NCI-H748 (cell line): Measurements from ENCODE around the gene PKP2.

ENCODE experiments used
- DNase-seq: peaks from one replicate; lab custom pipeline; 2025; ENCODE audit not compliant: unreplicated experiment; lab: John Stamatoyannopoulos, UW

Gene PKP2

GRCh38 chr12:32756476-32757066, 140.0 kb downstream of the PKP2 start:
- DNase-seq, result no peak

GRCh38 chr12:32755654-32756475, 140.7 kb downstream of the PKP2 start, which contains the start of gene YARS2:
YARS2 (minus strand) TSS chr12:32755897; CDS start chr12:32755874, 23 bp downstream.
- DNase-seq, result peak; percentile 100

- peak; percentile 95 for DNase-seq
These were observed 141.4 kb downstream of the PKP2 start for GRCh38 chr12:32755051-32755653.

GRCh38 chr12:32754111-32754510, 142.5 kb downstream of the PKP2 start:
- no peak for DNase-seq

- DNase-seq, result no peak
These were observed 143.0 kb downstream of the PKP2 start for GRCh38 chr12:32753605-32754004.

- DNase-seq, result no peak
These were observed 153.3 kb downstream of the PKP2 start for GRCh38 chr12:32743264-32743663.

- no peak for DNase-seq
These were observed 154.4 kb downstream of the PKP2 start for GRCh38 chr12:32742133-32742532.
